HepG2 (cell line): ENCODE data around the gene CTDNEP1. TPM values are rescaled to one million over a fixed set of nuclear protein-coding genes. Genes with fewer than 3 reads are reported as not detected.

Experiments
- FOSL2 ChIP-seq: sonication (generic); formaldehyde crosslinking; IDR thresholded peaks from 2 replicates; pipeline ENCODE4 v1.4.0; 2020; ENCODE audit warnings: missing genetic modification reagents
- GATAD1 ChIP-seq: IDR thresholded peaks from 2 replicates; pipeline ENCODE4 v1.6.1; 2016; ENCODE audit warnings: missing genetic modification reagents, missing compliant biosample characterization
- MLLT10 ChIP-seq: sonication (generic); formaldehyde crosslinking; IDR thresholded peaks from 2 replicates; pipeline ENCODE4 v1.4.0; 2020; ENCODE audit warnings: missing genetic modification reagents
- PHF20 ChIP-seq: sonication (generic); formaldehyde crosslinking; IDR thresholded peaks from 2 replicates; pipeline ENCODE4 v1.5.0; 2020; ENCODE audit warnings: mild to moderate bottlenecking, missing genetic modification reagents
- PHF21A ChIP-seq: sonication (generic); formaldehyde crosslinking; IDR thresholded peaks from 2 replicates; pipeline ENCODE4 v1.5.0; 2020; ENCODE audit warnings: mild to moderate bottlenecking, missing genetic modification reagents
- POGZ ChIP-seq: sonication (generic); formaldehyde crosslinking; IDR thresholded peaks from 2 replicates; pipeline ENCODE4 v1.4.0; 2020; ENCODE audit warnings: mild to moderate bottlenecking, missing genetic modification reagents
- POLR2G ChIP-seq: fragments of 200-400 bp; formaldehyde crosslinking; IDR thresholded peaks from 2 replicates; pipeline ENCODE4 v1.6.1; 2018; ENCODE audit warnings: mild to moderate bottlenecking, low read depth, low read length, moderate library complexity
- RAD21 ChIP-seq: fragments of 450-650 bp; formaldehyde crosslinking; IDR thresholded peaks from 2 replicates; pipeline ENCODE4 v1.5.0; 2020; ENCODE audit warnings: mild to moderate bottlenecking
- RXRB ChIP-seq: IDR thresholded peaks from 2 replicates; pipeline ENCODE4 v1.6.1; 2016; ENCODE audit warnings: borderline replicate concordance, missing genetic modification reagents, missing compliant biosample characterization
- SAFB2 ChIP-seq: sonication (generic); formaldehyde crosslinking; IDR thresholded peaks from 2 replicates; pipeline ENCODE4 v1.5.1; 2020; ENCODE audit warnings: missing genetic modification reagents, low read depth, mild to moderate bottlenecking, borderline replicate concordance
- SNAPC2 ChIP-seq: sonication (generic); formaldehyde crosslinking; IDR thresholded peaks from 2 replicates; pipeline ENCODE4 v1.8.1; 2022; ENCODE audit warnings: mild to moderate bottlenecking, missing genetic modification reagents
- SP140L ChIP-seq: sonication (generic); formaldehyde crosslinking; IDR thresholded peaks from 2 replicates; pipeline ENCODE4 v1.4.0; 2020; ENCODE audit warnings: missing genetic modification reagents, borderline replicate concordance
- SRSF4 ChIP-seq: fragments of 200-400 bp; formaldehyde crosslinking; IDR thresholded peaks from one replicate; pipeline ENCODE4 v1.6.1; 2018; ENCODE audit warnings: mild to moderate bottlenecking, low read depth, low read length, moderate library complexity; ENCODE audit not compliant: poor library complexity, severe bottlenecking
- SSRP1 ChIP-seq: IDR thresholded peaks from 2 replicates; pipeline ENCODE4 v1.6.1; 2016; ENCODE audit warnings: control low read depth
- TMF1 ChIP-seq: sonication (generic); formaldehyde crosslinking; IDR thresholded peaks from 2 replicates; pipeline ENCODE4 v1.8.1; 2022; ENCODE audit warnings: low read depth, missing genetic modification reagents
- ZBTB38 ChIP-seq: sonication (generic); formaldehyde crosslinking; IDR thresholded peaks from 2 replicates; pipeline ENCODE4 v1.5.1; 2020; ENCODE audit warnings: mild to moderate bottlenecking, missing genetic modification reagents
- ZFP82 ChIP-seq: sonication (generic); formaldehyde crosslinking; IDR thresholded peaks from 2 replicates; pipeline ENCODE4 v1.5.1; 2020; ENCODE audit warnings: mild to moderate bottlenecking, missing genetic modification reagents, borderline replicate concordance
- ZNF232 ChIP-seq: sonication (generic); formaldehyde crosslinking; IDR thresholded peaks from 2 replicates; pipeline ENCODE4 v1.4.0; 2020; ENCODE audit warnings: missing genetic modification reagents, borderline replicate concordance
- ZNF274 ChIP-seq: sonication (generic); formaldehyde crosslinking; IDR thresholded peaks from 2 replicates; pipeline ENCODE4 v1.5.1; 2020; ENCODE audit warnings: mild to moderate bottlenecking, missing genetic modification reagents
- ZNF431 ChIP-seq: sonication (generic); formaldehyde crosslinking; IDR thresholded peaks from 2 replicates; pipeline ENCODE4 v1.9.0; 2022; ENCODE audit warnings: missing genetic modification reagents, low read depth, mild to moderate bottlenecking, borderline replicate concordance
- ZNF75D ChIP-seq: sonication (generic); formaldehyde crosslinking; IDR thresholded peaks from 2 replicates; pipeline ENCODE4 v1.8.1; 2023; ENCODE audit warnings: missing genetic modification reagents, mild to moderate bottlenecking, borderline replicate concordance
- ZNF788 ChIP-seq: sonication (generic); formaldehyde crosslinking; IDR thresholded peaks from 2 replicates; pipeline ENCODE4 v1.5.0; 2020; ENCODE audit warnings: mild to moderate bottlenecking, missing genetic modification reagents, borderline replicate concordance
- ZSCAN21 ChIP-seq: sonication (generic); formaldehyde crosslinking; IDR thresholded peaks from 2 replicates; pipeline ENCODE4 v1.8.0; 2022; ENCODE audit warnings: mild to moderate bottlenecking, missing genetic modification reagents, moderate library complexity, borderline replicate concordance
- polyA plus RNA-seq, 8 experiments: library from polyadenylated mRNA; depleted of rRNA in 3 of 8; stranded (reverse) in 7 of 8; unstranded in 1 of 8; fragments of >200 nt; fragmentation: Illumina TruSeq in 4 of 8; extraction: Trizol in 4 of 8; gene quantifications; 2 replicates each; pipeline versions ENCODE4 v1.2.1 to v1.2.3, GENCODE V29; 2011 to 2016; ENCODE audit warnings: low read depth in 4 of 8, missing spikeins in 1 of 8, mixed read lengths in 1 of 8; ENCODE audit not compliant: insufficient read depth in 1 of 8
- total RNA-seq, 5 experiments: library from RNA; depleted of rRNA; stranded (reverse); fragments of >200 nt; fragmentation: Illumina TruSeq; extraction: Trizol; gene quantifications; 2 replicates each; pipeline ENCODE4 v1.2.3, GENCODE V29; 2016; ENCODE audit warnings: low read depth in 1 of 5
- TF ChIP-seq, protein P1 (sequence below): sonication (generic); formaldehyde crosslinking; IDR thresholded peaks from 2 replicates; pipeline ENCODE4 v1.8.0; 2022; ENCODE audit warnings: mild to moderate bottlenecking, missing genetic modification reagents, moderate library complexity
- TF ChIP-seq, protein P2 (sequence below): sonication (generic); formaldehyde crosslinking; IDR thresholded peaks from 2 replicates; pipeline ENCODE4 v1.8.0; 2022; ENCODE audit warnings: missing genetic modification reagents, mild to moderate bottlenecking, inconsistent platforms, borderline replicate concordance

CTDNEP1 gene
- total and polyA plus RNA-seq, 2 of the 13 experiments (the other 11 are each of a cell fraction or from before 2014, with no cell fraction given) = 19.8 to 118 TPM

DNA sequence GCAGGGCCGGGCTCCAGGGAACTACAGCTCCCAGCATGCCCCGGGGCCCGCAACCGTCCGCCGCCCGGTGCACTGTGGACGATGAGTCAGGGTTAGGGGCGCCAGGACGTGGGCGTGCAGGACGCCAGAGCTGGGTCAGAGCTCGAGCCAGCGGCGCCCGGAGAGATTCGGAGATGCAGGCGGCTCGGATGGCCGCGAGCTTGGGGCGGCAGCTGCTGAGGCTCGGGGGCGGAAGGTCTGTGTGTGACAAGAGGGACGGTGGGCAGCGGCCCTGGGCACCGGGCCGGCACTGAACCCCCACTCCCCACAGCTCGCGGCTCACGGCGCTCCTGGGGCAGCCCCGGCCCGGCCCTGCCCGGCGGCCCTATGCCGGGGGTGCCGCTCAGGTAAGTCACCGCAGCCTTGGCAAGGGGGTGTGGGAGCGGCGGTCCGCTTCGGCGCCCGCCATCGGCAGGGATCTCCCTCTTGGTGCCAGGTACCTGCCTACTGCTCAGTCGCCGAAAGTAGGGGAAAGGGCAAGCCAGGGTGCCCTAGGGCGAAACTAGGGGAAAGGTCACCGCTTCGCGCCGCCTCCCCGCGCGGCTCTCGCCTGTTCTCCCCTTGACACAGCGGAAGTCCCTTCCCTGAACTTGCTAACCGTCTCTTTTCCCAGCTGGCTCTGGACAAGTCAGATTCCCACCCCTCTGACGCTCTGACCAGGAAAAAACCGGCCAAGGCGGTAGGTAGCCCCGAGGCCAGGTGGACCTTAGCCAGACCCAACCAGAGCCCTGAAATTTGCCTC lies 31.5 kb downstream of the CTDNEP1 start, which contains the start of the genes ACADVL and DLG4 (continued):
- TF ChIP-seq, protein P1, sequence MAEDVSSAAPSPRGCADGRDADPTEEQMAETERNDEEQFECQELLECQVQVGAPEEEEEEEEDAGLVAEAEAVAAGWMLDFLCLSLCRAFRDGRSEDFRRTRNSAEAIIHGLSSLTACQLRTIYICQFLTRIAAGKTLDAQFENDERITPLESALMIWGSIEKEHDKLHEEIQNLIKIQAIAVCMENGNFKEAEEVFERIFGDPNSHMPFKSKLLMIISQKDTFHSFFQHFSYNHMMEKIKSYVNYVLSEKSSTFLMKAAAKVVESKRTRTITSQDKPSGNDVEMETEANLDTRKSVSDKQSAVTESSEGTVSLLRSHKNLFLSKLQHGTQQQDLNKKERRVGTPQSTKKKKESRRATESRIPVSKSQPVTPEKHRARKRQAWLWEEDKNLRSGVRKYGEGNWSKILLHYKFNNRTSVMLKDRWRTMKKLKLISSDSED (CRISPR knock-in tag) = no peak
- peak; percentile 97 for TF ChIP-seq FOSL2
- TF ChIP-seq, protein P2, sequence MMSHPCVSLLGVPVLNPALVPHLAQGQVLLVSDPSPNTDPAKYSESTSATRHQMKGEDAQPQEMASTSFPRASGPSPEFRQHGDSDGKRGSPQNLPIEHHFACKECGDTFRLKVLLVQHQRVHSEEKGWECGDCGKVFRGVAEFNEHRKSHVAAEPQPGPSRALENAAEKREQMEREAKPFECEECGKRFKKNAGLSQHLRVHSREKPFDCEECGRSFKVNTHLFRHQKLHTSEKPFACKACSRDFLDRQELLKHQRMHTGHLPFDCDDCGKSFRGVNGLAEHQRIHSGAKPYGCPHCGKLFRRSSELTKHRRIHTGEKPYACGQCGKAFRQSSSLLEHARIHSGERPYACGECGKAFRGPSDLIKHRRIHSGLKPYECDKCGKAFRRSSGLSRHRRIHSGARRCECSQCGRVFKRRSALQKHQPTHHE (CRISPR knock-in tag) = no peak
- TF ChIP-seq ZNF75D (CRISPR knock-in tag) = no peak
- no peak; the same call in 1 of the 2 replicates for TF ChIP-seq ZNF232 (CRISPR knock-in tag)
- peak; percentile 52; the same call in 1 of the 2 replicates for TF ChIP-seq PHF20 (CRISPR knock-in tag)
- peak; percentile 88 for TF ChIP-seq POLR2G
- peak; percentile 48; the same call in 1 of the 2 replicates for TF ChIP-seq ZNF788 (CRISPR knock-in tag)
- TF ChIP-seq SSRP1 (CRISPR knock-in tag) = peak; percentile 46; the same call in 1 of the 2 replicates
- TF ChIP-seq MLLT10 = no peak
- peak; percentile 79; the same call in 1 of the 2 replicates for TF ChIP-seq GATAD1
- TF ChIP-seq RXRB (CRISPR knock-in tag) = peak; percentile 99
- no peak for TF ChIP-seq SP140L (CRISPR knock-in tag)
- TF ChIP-seq SNAPC2 (CRISPR knock-in tag) = no peak
- peak; percentile 78 for TF ChIP-seq ZSCAN21 (CRISPR knock-in tag)
- TF ChIP-seq ZFP82 (CRISPR knock-in tag) = no peak
- TF ChIP-seq PHF21A (CRISPR knock-in tag) = peak; percentile 68
- TF ChIP-seq ZBTB38 = 0 out of 2 replicates have a peak, but pooled peaks have one; percentile 52
- peak; percentile 46; the same call in 1 of the 2 replicates for TF ChIP-seq RAD21
- TF ChIP-seq ZNF274 = peak; percentile 88; the same call in 1 of the 2 replicates
- TF ChIP-seq TMF1 (CRISPR knock-in tag) = peak; percentile 73; the same call in 1 of the 2 replicates
- TF ChIP-seq SRSF4 = peak; percentile 78
- TF ChIP-seq ZNF431 (CRISPR knock-in tag) = no peak
- peak; percentile 94 for TF ChIP-seq SAFB2 (CRISPR knock-in tag)
- peak; percentile 22; the same call in 1 of the 2 replicates for TF ChIP-seq POGZ
